Skeletal muscle tissue (tissue), 4 donors: Measurements from ENCODE around the gene RASGRF2. TPM values are rescaled to one million over a fixed set of nuclear protein-coding genes. Genes with fewer than 3 reads are reported as not detected.
A peak's percentile ranks its signal among the peaks of the same experiment; 100 is the strongest.
"Not testable (repeated sequence)": the region's sequence is repeated elsewhere in the genome, so short reads cannot be mapped to it uniquely, and the experiment has no call there.

Experiments used
- H3K27ac ChIP-seq: one replicate; pipeline ENCODE4 v1.7.0; 2013; ENCODE audit warnings: mild to moderate bottlenecking, low read depth, low read length, inconsistent platforms
- H3K27me3 ChIP-seq, 3 donors: one replicate each; pipeline ENCODE4 v1.7.0; 2013; ENCODE audit warnings: low read length in 3 of 3; ENCODE audit not compliant: control insufficient read depth in 3 of 3, insufficient read depth in 3 of 3
- H3K36me3 ChIP-seq, 3 donors: one replicate each; pipeline ENCODE4 v1.7.0; 2013; ENCODE audit warnings: low read length in 3 of 3; ENCODE audit not compliant: control insufficient read depth in 3 of 3, insufficient read depth in 3 of 3
- H3K4me1 ChIP-seq, 3 donors: one replicate each; pipeline ENCODE4 v1.7.0; 2013; ENCODE audit warnings: low read length in 3 of 3, mild to moderate bottlenecking in 3 of 3; ENCODE audit not compliant: control insufficient read depth in 3 of 3, insufficient read depth in 3 of 3
- H3K4me3 ChIP-seq, 3 donors: one replicate each; pipeline ENCODE4 v1.7.0; 2013; ENCODE audit warnings: low read length in 3 of 3
- H3K9ac ChIP-seq, 3 donors: one replicate each; pipeline ENCODE4 v1.7.0; 2013; ENCODE audit warnings: low read length in 3 of 3, mild to moderate bottlenecking in 3 of 3, moderate library complexity in 2 of 3, low read depth in 1 of 3
- H3K9me3 ChIP-seq, 3 donors: one replicate each; pipeline ENCODE4 v1.7.0; 2013; ENCODE audit warnings: low read length in 3 of 3; ENCODE audit not compliant: control insufficient read depth in 3 of 3
- total RNA-seq: library from RNA; depleted of rRNA; stranded (reverse); fragments of >200 nt; gene quantifications from one replicate; pipeline ENCODE4 v1.2.3, GENCODE V29; 2014
- donor health status: Osteomylitis.

The RASGRF2 gene
- total RNA-seq, 1 donor from 2014 or later: 1.0 TPM

DNA sequence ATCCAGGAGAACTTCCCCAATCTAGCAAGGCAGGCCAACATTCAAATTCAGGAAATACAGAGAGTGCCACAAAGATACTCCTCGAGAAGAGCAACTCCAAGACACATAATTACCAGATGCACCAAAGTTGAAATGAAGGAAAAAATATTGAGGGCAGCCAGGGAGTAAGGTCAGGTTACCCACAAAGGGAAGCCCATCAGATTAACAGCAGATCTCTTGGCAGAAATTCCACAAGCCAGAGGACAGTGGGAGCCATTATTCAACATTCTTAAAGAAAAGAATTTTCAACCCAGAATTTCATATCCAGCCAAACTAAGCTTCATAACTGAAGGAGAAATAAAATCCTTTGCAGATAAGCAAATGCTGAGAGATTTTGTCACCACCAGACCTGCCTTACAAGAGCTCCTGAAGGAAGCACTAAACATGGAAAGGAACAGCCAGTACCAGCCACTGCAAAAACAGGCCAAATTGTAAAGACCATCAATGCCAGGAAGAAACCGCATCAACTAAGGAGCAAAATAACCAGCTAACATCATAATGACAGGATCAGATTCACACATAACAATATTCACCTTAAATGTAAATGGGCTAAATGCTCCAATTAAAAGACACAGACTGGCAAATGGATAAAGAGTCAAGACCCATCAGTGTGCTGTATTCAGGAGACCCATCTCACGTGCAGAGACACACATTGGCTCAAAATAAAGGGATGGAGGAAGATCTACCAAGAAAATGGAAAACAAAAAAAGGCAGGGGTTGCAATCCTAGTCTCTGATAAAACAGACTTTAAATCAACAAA lies 70.3 kb downstream of the RASGRF2 start:
- not testable (repeated sequence) for H3K4me1 ChIP-seq, H3K9ac ChIP-seq, H3K27me3 ChIP-seq, H3K36me3 ChIP-seq, H3K27ac ChIP-seq, H3K9me3 ChIP-seq, H3K4me3 ChIP-seq

DNA sequence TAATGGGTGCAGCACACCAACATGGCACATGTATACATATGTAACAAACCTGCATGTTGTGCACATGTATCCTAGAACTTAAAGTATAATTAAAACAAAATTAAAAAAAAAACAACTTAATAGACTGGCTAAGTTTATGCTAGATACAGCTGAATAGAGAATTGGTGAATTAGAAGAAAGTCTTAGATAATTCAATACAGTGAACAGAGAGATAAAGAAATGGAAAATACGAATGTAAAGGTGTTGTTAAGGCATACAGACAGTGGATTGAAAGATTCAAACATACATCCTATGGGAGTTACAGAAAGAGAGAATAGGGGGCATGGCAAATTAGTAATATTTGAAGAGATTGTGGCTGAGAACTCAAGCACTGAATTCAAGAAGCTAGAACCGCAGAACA lies 75.4 kb downstream of the RASGRF2 start:
- no peaks in the 10 kb centered on the region for H3K9me3 ChIP-seq
- no peaks in the 10 kb centered on the region for H3K4me1 ChIP-seq
- no peak overlapping the region for H3K4me3 ChIP-seq
- no peak overlapping the region for H3K9ac ChIP-seq
- no peak overlapping the region for H3K27ac ChIP-seq
- H3K27me3 ChIP-seq: no peaks in the 10 kb centered on the region
- no peaks in the 10 kb centered on the region for H3K36me3 ChIP-seq

DNA sequence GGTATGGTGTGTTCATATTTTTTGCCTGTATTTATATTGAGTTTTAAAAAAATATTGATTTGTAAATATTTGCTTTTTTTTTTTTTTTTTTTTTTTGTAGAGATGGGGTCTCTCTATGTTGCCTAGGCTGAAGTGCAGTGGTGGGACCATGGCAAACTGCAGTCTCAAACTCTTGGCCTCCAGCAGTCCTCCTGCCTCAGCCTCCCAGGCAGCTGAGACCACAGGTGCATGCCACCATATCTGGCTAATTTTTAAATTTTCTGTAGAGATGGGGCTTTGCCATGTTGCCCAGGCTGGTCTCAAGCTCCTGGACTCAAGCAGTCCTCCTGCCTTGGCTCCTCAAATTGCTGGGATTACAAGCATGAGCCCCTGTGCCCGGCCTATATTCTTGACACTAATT lies 78.3 kb downstream of the RASGRF2 start:
- no peaks in the 10 kb centered on the region for H3K36me3 ChIP-seq
- no peaks in the 10 kb centered on the region for H3K27me3 ChIP-seq

DNA sequence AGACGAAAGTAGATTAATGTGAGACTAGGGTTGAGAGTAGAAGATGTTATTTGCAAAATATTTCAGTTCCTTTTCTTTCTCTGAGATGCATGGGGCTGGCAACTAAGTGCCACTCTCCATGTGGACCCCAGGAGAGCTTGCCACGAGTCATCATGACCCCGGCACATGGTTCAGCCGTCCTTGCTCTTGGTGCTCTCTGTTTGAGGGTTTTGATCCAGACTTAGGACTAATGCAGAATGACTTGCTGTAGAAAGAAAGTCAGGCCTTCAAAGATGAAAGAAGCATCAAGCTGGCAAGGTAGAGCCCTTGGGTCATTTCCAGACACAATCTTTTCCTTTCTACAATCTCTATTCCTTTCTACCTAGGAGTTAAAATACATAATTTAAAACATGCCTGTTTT lies 84.7 kb downstream of the RASGRF2 start:
- Histone ChIP-seq H3K36me3 (no peaks in the 10 kb centered on the region), H3K27ac (no peak overlapping the region), H3K27me3 (no peaks in the 10 kb centered on the region), H3K4me1 (no peaks in the 10 kb centered on the region), H3K4me3 (no peak overlapping the region), H3K9me3 (no peaks in the 10 kb centered on the region), H3K9ac (no peak overlapping the region)

More for the DNA sequence above, 78.3 kb downstream of the RASGRF2 start:
- Histone ChIP-seq H3K27ac (no peak overlapping the region), H3K4me1 (no peaks in the 10 kb centered on the region), H3K9me3 (no peaks in the 10 kb centered on the region), H3K4me3 (no peak overlapping the region), H3K9ac (no peak overlapping the region)

DNA sequence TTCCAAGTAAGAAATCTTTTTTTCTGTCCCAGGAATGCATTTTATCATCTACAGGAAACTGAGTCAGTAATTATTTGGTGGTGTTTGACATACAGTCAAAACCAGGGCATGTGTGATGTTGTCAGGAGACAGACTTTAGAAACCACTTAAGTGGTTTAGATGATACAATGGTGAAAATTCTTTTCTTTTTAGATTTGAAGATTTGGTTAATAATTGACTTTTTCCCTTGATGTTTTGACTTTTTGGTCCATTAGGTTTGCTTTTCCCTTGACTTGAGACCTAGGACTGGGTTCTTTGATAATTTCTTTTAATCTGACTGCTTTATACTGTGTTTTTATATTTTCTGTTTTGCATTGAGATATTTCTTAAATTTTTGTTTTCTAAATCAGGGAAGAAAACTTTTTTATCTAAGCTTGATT lies 85.2 kb downstream of the RASGRF2 start:
- H3K27ac ChIP-seq: no peak overlapping the region
- no peaks in the 10 kb centered on the region for H3K4me1 ChIP-seq
- no peaks in the 10 kb centered on the region for H3K27me3 ChIP-seq
- no peak overlapping the region for H3K4me3 ChIP-seq
- no peak overlapping the region for H3K9ac ChIP-seq
- no peaks in the 10 kb centered on the region for H3K9me3 ChIP-seq
- no peaks in the 10 kb centered on the region for H3K36me3 ChIP-seq

DNA sequence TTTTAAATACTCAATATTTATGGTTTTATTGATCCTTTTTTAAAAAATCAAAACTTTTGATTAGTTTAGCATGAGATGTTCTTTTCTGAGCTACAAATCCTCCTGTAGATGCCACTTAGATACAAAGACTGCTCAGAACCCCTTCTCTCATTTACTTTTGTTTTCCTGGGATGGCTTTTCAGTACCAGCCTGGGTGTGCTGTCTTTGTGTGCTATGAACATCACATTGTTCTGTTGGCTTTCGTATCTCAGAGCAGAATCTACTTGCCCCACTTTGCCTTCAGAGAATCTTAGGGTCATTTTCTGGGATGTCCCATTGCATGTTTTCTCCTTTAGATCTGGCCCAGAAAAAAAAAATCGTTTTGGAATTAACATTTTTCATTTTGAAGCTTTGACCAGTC lies 85.9 kb downstream of the RASGRF2 start:
- no peaks in the 10 kb centered on the region for H3K27me3 ChIP-seq
- no peak overlapping the region for H3K4me3 ChIP-seq
- no peaks in the 10 kb centered on the region for H3K36me3 ChIP-seq
- H3K9me3 ChIP-seq: no peaks in the 10 kb centered on the region
- H3K27ac ChIP-seq: no peak overlapping the region
- H3K4me1 ChIP-seq: no peaks in the 10 kb centered on the region
- no peak overlapping the region for H3K9ac ChIP-seq

DNA sequence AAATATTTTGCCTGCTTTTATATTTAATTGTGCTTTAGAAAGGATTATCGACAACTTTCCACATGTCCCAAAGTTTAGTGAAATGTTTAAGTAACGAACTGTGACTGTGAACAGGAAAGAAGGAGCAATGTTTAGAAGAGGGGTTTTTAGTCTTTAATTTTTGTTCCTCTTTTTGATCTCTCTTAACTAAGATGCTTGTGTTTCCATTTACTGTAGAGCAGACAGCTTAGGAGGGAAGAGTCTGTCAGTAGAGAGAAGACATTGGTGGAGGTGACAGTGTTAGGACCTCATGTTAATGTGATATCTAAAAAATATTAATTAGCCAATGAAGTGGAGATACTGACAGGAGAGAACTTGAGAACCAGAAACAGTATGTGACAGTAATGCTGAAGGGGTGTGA lies 92.2 kb downstream of the RASGRF2 start:
- no peaks in the 10 kb centered on the region for H3K4me1 ChIP-seq
- H3K27ac ChIP-seq: no peak overlapping the region
- H3K9ac ChIP-seq: no peak overlapping the region
- no peaks in the 10 kb centered on the region for H3K9me3 ChIP-seq
- no peaks in the 10 kb centered on the region for H3K36me3 ChIP-seq
- H3K4me3 ChIP-seq: no peak overlapping the region
- H3K27me3 ChIP-seq: no peaks in the 10 kb centered on the region

DNA sequence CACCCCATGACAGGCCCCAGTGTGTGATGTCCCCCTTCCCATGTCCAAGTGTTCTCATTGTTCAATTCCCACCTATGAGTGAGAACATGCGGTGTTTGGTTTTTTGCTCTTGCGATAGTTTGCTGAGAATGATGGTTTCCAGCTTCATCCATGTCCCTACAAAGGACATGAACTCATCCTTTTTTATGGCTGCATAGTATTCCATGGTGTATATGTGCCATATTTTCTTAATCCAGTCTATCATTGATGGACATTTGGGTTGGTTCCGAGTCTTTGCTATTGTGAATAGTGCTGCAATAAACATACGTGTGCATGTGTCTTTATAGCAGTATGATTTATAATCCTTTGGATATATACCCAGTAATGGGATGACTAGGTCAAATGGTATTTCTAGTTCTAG lies 93.1 kb downstream of the RASGRF2 start:
- H3K27me3 ChIP-seq, H3K36me3 ChIP-seq, H3K9me3 ChIP-seq, H3K4me1 ChIP-seq, H3K9ac ChIP-seq, H3K4me3 ChIP-seq, H3K27ac ChIP-seq: not testable (repeated sequence)

DNA sequence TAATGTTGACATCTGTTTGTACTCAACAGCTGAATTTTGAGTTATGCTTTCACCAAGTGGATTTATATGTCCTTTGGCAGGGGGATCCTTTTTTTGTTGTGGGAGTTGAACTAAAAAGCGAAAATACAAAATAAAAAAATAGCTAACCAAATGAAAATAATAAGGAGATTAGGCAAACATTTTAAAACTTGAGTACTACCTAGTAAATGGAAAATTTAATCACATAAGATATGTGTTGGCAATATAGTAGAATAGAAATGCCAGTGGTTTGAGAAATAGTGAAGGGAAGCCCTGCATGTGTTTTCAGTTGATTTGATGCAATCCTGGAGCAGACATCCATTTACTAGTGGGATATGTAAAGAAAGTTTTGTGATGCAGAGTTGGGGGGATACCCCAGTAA lies 98.0 kb downstream of the RASGRF2 start:
- Histone ChIP-seq H3K4me1 (no peaks in the 10 kb centered on the region), H3K36me3 (no peaks in the 10 kb centered on the region), H3K9me3 (no peaks in the 10 kb centered on the region), H3K4me3 (no peak overlapping the region), H3K27me3 (no peaks in the 10 kb centered on the region), H3K27ac (no peak overlapping the region), H3K9ac (no peak overlapping the region)

DNA sequence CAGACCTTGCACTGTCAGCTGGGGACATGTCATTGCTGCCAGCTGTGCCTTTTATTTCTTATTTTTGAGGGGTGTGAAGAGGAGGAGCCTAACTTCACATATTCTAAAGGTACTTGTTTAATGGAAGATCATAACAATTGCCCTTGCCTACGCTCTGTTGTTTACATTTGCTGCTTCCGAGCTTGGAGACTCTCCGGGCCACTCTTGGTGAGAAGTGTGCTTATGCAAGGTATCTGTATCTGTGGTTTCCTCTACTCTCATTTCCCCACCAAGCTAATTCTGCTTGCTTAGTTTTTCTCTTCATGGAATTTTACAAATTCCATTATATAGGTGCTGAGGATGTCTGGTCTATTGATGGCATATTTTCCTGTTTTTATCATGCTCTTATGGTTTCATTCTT lies 105.3 kb downstream of the RASGRF2 start:
- Histone ChIP-seq H3K9me3 (no peaks in the 10 kb centered on the region), H3K27me3 (no peaks in the 10 kb centered on the region), H3K4me1 (peaks cover 0 to 4% (median 0%) of the 10 kb centered on the region in 3 donors), H3K4me3 (no peak overlapping the region), H3K27ac (peak overlapping the region; percentile 25), H3K9ac (no peak overlapping the region), H3K36me3 (no peaks in the 10 kb centered on the region)
